ENCODE results near the gene HYCC1.

Gene HYCC1

GRCh38 chr7:23016345-23017253 is 2.7 kb upstream of the HYCC1 start:
- no peak for DNase-seq (ENCODE audit: low read depth)

DNA sequence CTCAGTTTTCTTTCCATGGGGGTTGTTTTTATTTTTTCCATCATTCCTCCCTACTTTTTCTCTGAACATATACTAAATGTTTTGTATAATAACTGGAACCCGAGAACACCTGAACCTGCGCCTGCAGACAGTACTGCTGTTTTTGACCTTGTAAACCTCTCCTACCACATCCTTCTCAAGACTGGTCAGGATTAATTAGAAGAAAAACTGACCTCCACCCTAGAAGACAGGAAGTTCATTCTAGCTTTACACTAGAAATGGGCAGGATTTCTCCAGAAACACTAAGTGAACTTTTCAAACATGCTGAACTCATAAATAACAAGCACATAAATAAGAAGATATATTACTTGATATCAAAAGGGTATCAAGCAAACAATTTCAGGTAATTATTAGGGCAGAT is 751 bp upstream of the HYCC1 start:
- DNase-seq (ENCODE audit: low read depth) = no peak

- DNase-seq (ENCODE audit: low read depth) = no peak
Observed at GRCh38 chr7:23012908-23013714, 819 bp downstream of the HYCC1 start.

DNA sequence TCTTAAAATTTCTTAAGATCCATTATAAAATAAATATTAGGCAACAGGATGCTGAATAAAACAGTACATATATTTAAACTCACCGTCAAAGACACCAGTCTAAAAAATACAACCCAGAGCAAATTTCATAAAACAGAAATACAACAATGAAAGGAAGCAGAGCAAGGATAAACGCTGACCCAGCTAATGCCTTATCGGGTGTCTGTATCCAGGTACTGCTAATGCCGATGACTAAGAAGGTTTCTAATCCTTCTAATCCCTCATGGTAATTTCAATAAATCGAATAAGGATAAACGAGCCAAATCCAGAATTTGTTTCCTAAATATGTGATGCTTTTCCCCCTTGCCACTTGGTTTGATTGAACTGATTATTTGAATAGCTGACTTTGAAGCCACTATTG is 1.7 kb downstream of the HYCC1 start:
- no peak for DNase-seq (ENCODE audit: low read depth)

- DNase-seq (ENCODE audit: low read depth) = no peak
Observed at GRCh38 chr7:23011222-23011924, 2.6 kb downstream of the HYCC1 start.

DNA sequence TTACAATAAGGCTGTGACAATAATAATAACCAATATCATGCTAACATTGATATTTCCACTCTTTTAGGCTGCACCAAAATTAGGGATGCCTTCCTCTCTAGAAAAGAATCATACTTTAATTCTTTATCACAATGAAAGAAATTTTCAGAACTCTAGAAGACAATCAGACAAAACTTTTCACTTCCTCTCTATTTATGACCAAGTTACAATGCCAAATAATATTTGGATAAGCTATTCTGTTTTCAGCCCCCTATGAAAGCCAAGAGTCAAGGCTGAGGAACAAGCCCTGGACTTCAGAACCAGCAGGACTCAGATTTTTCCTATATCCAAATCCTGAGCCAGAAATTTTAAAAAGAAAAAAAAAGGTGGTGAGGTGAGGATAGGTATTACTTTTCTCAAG is 4.6 kb downstream of the HYCC1 start:
- no peak for DNase-seq (ENCODE audit: low read depth)

DNA sequence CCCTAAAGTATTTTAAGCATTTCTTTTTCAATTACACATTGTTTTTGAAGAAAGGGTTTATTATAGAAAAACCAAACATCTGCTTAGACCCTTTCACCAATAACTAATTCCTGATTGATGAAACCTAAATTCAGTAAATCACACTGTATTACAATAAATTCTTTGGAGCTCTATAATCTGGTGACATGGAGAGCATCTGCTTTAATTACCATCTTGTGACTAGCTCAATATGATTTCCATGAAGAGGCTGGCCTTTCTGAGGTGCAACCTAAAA is 9.7 kb downstream of the HYCC1 start:
- no peak for DNase-seq (ENCODE audit: low read depth)

- no peak for DNase-seq (ENCODE audit: low read depth)
Observed at GRCh38 chr7:23003505-23004246, 10.3 kb downstream of the HYCC1 start.

- no peak for DNase-seq (ENCODE audit: low read depth)
Observed at GRCh38 chr7:23002698-23003097, 11.2 kb downstream of the HYCC1 start.

DNA sequence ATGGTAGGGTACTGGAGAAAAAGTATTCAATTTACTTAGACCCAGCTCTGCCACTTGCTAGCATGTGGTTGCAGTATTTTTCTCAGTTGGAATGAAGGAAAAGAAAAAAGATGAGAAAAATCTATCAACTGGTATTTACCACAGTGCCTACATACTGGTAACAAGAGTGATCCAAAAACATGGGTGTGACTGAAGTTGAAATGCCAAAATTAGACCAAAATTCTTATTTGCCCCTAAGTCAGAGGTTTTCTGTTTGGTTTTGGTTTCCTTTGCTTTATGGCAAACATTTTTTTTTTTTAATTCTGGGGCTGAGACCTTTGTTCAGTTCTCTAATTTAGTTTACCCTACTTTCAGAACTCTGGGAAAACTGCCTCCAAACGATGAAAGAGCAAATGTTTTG is 12.3 kb downstream of the HYCC1 start:
- DNase-seq (ENCODE audit: low read depth) = no peak

DNA sequence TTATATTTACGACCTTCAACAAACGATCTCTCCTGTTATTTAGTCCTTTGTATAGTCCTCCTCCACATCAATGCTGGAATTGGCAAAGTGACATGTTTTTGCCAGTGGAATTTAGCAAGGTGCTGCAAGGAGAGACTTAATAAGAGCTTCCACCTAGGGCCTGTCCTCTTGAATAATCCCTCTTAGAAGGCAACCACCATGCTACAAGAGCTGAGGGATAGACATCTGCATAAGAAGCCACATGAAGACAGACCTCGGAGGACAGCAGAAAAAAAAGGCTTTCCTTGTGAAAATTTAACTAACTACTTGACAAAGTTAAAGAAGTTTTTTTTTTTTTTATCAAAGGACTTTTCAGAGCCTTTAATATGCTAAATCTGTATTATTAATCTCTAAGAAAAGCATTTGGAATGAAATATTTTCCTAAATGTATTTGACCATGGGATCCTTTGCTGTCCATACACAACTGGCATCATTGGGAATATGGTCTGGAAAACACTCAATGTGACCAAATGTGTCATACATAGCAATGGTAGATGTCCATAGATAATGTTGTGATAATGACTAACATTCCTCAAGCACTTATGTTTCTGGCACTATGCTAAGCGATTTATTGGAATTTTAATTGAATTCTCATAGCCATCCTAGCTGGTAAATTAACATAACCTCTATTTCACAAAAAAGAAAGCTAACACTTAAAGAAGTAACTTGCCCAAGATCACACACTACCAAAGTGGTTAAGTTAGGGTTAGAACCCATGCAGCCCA is 13.2 kb downstream of the HYCC1 start:
- DNase-seq (ENCODE audit: low read depth) = no peak

- no peak for DNase-seq (ENCODE audit: low read depth)
Observed at GRCh38 chr7:22998519-22998896, 15.4 kb downstream of the HYCC1 start.

DNA sequence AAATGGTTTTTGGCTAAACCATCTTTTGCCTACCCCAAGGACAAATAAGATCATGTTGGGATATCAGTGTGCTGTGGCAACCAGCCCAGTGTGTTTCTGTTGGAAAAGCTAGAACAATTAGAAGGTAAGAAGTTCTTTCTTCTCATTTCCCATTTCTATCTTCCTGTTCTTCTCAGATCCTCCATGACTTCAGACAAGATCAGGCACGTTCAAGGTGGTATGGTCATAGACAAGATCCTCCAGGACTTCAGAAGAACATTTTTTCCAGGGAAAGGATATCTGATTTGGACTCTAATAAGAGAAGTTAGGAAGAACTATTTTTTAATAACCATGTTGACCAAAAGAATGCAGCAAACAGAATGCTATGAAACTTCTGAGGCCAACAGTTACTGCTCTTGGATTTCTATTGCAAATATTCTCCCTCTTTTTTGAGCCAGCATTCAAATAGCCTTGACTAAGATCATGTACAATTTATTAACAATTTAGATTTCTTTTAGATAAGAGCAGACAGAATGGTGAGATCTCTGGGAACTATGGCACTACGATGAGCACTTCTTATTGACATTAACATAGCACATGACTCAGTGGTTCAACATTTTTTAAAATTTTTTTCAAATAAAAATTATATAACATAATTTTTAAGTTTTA is 15.9 kb downstream of the HYCC1 start:
- DNase-seq (ENCODE audit: low read depth) = no peak

DNA sequence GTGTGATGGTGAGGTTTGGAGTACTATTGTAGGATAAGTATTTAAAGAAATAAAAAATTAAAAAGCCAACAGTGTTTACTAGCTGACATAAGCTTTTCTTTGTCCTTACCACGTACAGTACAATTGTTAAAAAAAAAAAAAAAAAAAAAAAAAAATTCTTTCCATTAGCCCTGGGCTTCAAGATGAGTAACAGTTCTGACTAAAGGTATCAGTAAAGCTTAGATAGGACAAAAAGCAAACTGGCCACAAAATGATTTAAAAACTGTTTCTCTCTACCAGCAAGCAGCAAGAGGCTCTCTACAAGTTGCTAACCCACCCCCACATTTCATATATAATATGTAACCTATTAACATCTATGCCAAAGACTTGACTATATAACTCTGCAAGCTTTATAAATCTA is 17.5 kb downstream of the HYCC1 start:
- DNase-seq (ENCODE audit: low read depth) = no peak

- no peak for DNase-seq (ENCODE audit: low read depth)
Observed at GRCh38 chr7:22995011-22995410, 18.9 kb downstream of the HYCC1 start.

DNA sequence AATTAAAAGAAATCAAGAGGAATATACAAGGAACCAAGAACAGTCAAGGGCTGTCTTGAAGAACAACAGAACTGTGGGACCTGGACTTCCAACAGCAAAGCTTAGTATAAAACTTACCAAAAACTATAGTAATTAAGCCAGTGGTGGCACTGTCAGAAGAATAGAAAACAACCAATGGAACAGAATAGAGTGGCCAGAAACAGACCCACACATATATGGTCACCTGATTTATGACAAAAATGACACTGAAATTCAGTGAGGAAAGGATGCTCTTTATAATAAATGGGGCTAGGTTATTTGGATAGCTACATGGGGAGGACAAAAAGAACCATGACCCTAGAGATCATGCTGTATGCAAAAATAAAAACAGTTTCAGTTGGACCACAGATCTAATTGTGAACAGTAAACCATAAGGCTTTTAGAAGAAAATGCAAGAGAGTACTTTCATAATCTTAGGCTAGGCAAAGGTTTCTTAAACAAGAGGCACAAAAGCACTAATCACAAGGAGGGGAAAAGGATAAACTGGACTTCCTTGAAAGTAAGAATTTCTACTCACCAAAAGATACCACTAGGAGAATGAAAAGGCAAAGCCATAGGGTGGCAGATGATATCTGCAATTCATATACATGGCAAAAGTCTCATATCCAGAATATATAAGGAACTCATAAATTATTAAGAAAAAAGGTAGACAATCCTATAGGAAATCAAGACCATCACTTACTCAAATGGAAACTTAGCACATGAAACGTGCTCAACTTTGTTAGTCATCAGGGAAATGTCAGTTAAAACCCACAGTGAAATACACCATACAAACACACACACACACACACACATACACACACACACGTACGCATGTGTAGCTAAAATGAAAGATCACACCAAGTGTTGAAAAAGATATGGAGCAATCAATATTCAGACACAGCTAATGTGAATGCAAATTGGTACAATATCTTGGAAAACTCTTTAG is 20.8 kb downstream of the HYCC1 start:
- no peak for DNase-seq (ENCODE audit: low read depth)

DNA sequence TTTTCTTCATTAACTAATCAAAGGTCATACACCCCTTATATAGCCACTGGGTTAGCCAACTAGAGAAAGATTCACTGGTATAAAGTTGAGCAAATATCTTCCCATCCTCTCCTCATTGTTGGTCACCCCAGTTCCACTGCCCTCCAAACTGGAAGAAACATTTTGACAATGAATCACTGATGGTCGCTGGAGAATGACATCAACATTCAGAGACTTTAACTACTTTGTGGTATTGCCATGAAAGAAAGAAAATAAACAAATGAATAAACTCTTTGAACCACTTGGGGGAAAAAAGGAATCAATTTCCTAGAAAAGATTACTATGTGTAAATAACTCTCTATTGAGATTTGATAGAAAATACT is 23.4 kb downstream of the HYCC1 start:
- DNase-seq (ENCODE audit: low read depth) = peak; percentile 34

- no peak for DNase-seq (ENCODE audit: low read depth)
Observed at GRCh38 chr7:22989643-22990587, 24.0 kb downstream of the HYCC1 start.

- DNase-seq (ENCODE audit: low read depth) = no peak
Observed at GRCh38 chr7:22985436-22985835, 28.5 kb downstream of the HYCC1 start.

Data from non-pigmented ciliary epithelial cell (primary cell).